Body of pancreas (tissue), 4 donors: Measurements from ENCODE around the gene ARHGEF2. TPM values are rescaled to one million over a fixed set of nuclear protein-coding genes. Genes with fewer than 3 reads are reported as not detected.

Experiments used
- microRNA-seq, 2 donors: library from miRNA; unstranded; fragments of <30 nt; microRNA quantifications; one replicate each; pipeline ENCODE4, GENCODE V29; 2016; ENCODE audit warnings: borderline number of aligned reads in 2 of 2, borderline replicate concordance in 2 of 2
- small RNA-seq: library from RNA; depleted of rRNA; stranded (forward); fragments of <200 nt; gene quantifications from one replicate; pipeline ENCODE3, GENCODE V24; 2016
- total RNA-seq, 2 donors: library from RNA; depleted of rRNA; stranded (reverse); fragments of >200 nt; gene quantifications; one replicate each; pipeline ENCODE4 v1.1.0, GENCODE V29; 2016

The ARHGEF2 gene
- total RNA-seq, 2 donors from 2014 or later: 31.9 to 32.6 TPM

Small RNAs within 50 kb of the gene (microRNA-seq; reads per million reads assigned to microRNA genes)
- 0 reads per million in 2 donors for gene MIR6738

Small RNAs within 50 kb of the gene (small RNA-seq; reads per million reads assigned to genes)
- gene MIR6738 (not detected), gene SCARNA4 (not detected), gene SNORA80E (260 reads per million, percentile 97 among the genes with 10 or more reads in this experiment)

Other genes with a start within 250 kb of the ARHGEF2 start
- gene GON4L, start 121.3 kb downstream of the ARHGEF2 start, total RNA-seq: 10 to 100 TPM; 26.7 to 44.4 TPM
- gene SYT11, start 119.0 kb downstream of the ARHGEF2 start, total RNA-seq: 1 to 10 TPM; 1.3 to 5.4 TPM
- 10 to 100 TPM in 1 of 2 donors, 1 to 10 TPM in 1; 6.9 to 16.1 TPM for gene RIT1, start 67.2 kb downstream of the ARHGEF2 start, total RNA-seq
- gene KHDC4, start 44.1 kb downstream of the ARHGEF2 start, total RNA-seq: 10 to 100 TPM; 32.7 to 40.5 TPM
- under 1 TPM in 1 of 2 donors, not detected in 1; 0.26 TPM for gene RXFP4, start 36.9 kb downstream of the ARHGEF2 start, total RNA-seq
- gene SSR2, start 42.4 kb upstream of the ARHGEF2 start, total RNA-seq: 100 to 1,000 TPM; 179 to 291 TPM
- 10 to 100 TPM; 16.5 to 16.9 TPM for gene UBQLN4, start 75.3 kb upstream of the ARHGEF2 start, total RNA-seq
- gene LAMTOR2, start 76.2 kb upstream of the ARHGEF2 start, total RNA-seq: 10 to 100 TPM; 44.2 to 47.5 TPM
- gene RAB25, start 82.6 kb upstream of the ARHGEF2 start, total RNA-seq: 10 to 100 TPM; 31.3 to 66.7 TPM
- gene MEX3A, start 103.9 kb upstream of the ARHGEF2 start, total RNA-seq: 1 to 10 TPM in 1 of 2 donors, under 1 TPM in 1; 0.99 to 4.7 TPM
- gene LMNA, start 136.2 kb upstream of the ARHGEF2 start, total RNA-seq: 100 to 1,000 TPM; 152 to 186 TPM
- gene SEMA4A, start 175.0 kb upstream of the ARHGEF2 start, total RNA-seq: 10 to 100 TPM in 1 of 2 donors, 1 to 10 TPM in 1; 2.6 to 11.9 TPM
- gene SLC25A44, start 215.6 kb upstream of the ARHGEF2 start, total RNA-seq: 10 to 100 TPM in 1 of 2 donors, 1 to 10 TPM in 1; 5.2 to 13.2 TPM
- gene PMF1, start 234.5 kb upstream of the ARHGEF2 start, total RNA-seq: 10 to 100 TPM; 37.6 to 43.1 TPM